D341Med (cell line): Measurements from ENCODE around the gene SLC30A7.

Experiments
- DNase-seq: peaks from one replicate; pipeline ENCODE4 v3.0.0; 2012; ENCODE audit warnings: low spot score

SLC30A7 gene

GRCh38 chr1:100972185-100972584 lies 76.3 kb downstream of the SLC30A7 start:
- no peak for DNase-seq

- no peak for DNase-seq
These were observed 81.0 kb downstream of the SLC30A7 start for GRCh38 chr1:100976936-100977335.

DNA sequence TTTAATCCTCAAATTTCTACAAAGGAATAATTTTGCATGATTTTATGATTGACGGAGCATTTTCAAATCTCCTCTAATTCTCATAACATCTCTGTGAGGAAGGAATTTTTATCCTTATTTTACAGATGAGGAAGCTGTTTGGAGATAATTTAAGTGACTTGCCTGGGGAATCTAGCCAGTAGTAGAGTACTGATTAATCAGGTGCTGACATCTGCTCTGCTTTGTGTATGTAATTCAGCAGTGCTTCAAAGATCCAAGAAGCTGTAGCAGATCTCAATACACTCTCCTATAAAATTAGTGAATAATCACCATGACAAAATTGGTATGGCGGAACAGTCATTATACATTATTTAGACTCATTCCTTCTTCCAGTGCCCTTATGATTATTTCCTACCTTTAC lies 83.7 kb downstream of the SLC30A7 start:
- DNase-seq, result no peak

GRCh38 chr1:100982793-100983192 lies 86.9 kb downstream of the SLC30A7 start:
- no peak for DNase-seq

- no peak for DNase-seq
These were observed 92.2 kb downstream of the SLC30A7 start for GRCh38 chr1:100988121-100988520.

DNA sequence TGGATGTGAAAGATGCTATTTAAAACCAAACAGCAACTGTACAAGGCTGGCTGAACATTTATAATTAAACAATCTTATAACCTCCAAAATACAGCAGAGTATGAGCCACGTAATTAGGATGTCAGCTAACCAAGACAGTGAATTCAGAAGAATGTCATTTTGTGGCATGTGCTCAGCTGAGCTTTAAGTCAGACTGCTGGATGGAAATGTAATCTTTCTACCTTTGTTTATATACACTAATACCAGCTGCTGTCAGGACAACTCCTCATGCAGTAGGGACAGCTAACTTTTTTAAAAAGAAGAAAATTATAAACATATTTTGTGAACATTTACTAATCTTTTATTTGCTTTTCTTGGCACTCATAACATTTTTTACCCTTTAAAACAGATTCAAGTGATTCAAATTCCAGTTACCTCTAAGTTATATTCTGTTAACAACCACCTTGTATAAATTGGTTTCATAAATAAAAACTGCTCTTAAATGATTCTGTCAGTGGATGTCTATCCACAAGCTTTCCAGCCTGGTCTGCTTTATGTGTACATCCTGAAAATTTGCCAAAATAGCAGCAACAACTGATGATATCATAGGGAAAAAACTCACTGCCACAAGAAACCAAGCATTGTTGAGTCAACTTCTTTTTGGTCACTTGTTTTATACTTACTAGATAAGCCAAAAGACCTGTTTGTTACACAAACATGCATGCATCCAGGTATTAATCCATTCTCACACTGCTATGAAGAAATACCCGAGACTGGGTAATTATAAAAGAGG lies 93.6 kb downstream of the SLC30A7 start:
- no peak for DNase-seq

- DNase-seq, result no peak
These were observed 99.5 kb downstream of the SLC30A7 start for GRCh38 chr1:100995198-100995988.

DNA sequence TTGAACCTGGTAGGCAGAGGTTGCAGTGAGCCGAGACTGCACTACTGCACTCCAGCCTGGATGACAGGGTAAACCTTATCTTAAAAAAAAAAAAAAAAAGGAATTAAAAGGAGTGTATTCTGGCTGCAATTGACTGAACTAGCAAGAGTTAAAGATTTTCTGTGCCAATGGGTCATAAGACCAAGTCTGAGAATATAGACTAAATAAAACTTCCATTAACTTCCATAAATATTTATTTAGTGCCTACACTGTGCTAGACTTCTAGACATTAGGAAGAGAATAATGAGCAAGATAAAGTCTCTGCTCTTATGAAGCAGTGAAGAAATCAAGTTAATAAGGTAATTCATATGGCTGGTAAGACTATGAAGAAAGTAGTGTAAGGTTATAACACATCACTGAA lies 102.5 kb downstream of the SLC30A7 start:
- DNase-seq, result no peak

DNA sequence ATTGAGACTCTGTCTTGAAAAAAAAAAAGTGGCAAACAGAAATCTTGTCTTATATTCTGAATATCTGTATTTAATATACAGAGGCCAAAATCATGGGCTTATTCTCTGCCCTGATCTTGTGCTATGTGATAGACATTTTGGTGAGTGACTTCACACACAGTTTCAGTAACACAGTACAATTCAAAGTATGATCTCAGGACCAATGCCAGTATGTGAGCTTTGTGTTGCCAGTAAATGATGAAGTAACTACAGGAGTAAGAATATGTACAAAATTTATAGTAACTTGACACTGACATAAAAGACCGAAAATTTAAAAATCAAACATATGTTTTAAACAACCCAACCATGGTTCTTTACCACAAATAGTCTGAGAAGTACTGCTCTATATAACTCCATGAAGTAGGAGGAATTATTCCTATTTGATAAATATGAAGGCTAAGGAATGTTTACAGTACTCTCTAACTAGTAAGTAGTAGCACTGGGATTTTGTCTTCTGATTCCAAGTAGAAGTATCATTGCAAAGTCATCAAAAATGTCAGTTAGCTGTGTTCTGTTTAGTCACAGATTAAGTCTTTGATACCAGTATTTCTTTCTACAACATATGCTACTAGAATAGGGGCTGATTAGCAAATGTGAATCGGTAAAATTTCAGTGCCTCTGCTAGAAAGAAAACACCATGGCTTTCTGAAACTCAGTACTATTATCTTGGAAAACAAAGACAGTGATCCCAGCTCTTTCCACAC lies 104.4 kb downstream of the SLC30A7 start:
- DNase-seq, result no peak

GRCh38 chr1:101002551-101002950 lies 106.7 kb downstream of the SLC30A7 start:
- no peak for DNase-seq

- DNase-seq, result no peak
These were observed 107.2 kb downstream of the SLC30A7 start for GRCh38 chr1:101003012-101003650.

GRCh38 chr1:101004061-101004460 lies 108.2 kb downstream of the SLC30A7 start:
- no peak for DNase-seq

- no peak for DNase-seq
These were observed 108.8 kb downstream of the SLC30A7 start for GRCh38 chr1:101004670-101005069.

DNA sequence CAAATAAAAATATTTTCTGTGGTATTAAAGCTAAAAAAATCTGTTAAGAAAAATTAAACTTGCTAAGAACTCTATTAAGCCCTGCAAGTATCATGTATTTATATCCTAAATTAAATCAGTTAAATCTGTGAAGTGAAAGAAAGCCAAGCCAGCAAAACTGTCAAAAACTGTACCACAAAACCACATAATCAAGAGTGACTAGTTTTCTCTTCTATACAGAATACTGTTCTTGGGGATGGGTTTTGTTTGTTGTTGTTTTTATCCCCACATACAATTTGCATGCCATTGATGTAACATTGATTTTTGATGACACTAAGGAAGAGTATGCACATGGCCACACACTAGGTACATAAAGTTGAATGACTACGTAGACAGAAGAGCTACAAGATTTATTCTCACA lies 109.3 kb downstream of the SLC30A7 start:
- no peak for DNase-seq

GRCh38 chr1:101005871-101006270 lies 110.0 kb downstream of the SLC30A7 start:
- DNase-seq, result no peak

- no peak for DNase-seq
These were observed 110.7 kb downstream of the SLC30A7 start for GRCh38 chr1:101006553-101006952.

- no peak for DNase-seq
These were observed 112.4 kb downstream of the SLC30A7 start for GRCh38 chr1:101008229-101008834.

- DNase-seq, result no peak
These were observed 117.9 kb downstream of the SLC30A7 start for GRCh38 chr1:101013776-101014175.

- no peak for DNase-seq
These were observed 121.6 kb downstream of the SLC30A7 start for GRCh38 chr1:101017448-101017847.

DNA sequence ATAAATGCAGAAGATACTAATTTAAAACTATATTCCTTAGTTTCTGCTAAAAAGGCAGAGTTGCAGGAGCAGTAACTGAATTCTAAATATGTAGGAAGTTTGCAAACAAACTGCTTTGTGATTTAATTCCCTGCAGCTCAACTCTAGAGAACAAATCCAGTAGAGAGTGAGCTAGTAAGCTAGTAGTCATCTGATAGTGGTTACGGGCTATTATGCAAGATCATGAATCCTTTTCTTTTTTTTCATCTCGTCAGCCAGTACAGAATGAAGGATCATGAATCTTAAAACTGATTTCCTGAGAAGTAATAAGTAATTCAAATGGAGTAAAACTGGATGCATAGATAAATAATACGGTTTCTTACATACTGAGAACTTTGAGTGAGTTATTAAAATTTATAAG lies 126.4 kb downstream of the SLC30A7 start:
- no peak for DNase-seq

DNA sequence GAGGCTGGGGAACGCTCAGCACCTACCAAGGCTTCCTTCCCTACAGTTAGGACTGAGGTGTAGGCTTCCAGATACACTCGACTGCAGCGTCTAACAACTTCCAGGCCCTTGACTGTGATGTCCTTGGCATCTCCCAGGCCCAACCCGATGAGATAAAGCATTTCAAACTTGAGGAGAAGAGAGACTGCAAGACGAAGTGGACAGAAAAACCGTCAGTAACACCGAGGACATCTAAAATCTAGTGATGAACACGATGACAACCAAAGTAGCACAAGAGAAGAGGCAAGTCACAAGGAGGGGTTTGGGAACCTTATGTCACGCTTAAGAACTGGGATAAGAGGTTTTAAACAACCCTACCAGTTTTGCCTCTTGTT lies 129.4 kb downstream of the SLC30A7 start:
- DNase-seq, result peak; percentile 30
